ENCODE measurements around the gene CCDC172.

The CCDC172 gene

GRCh38 chr10:116395223-116395985 is 71.2 kb downstream of the CCDC172 start:
- Histone ChIP-seq H3K79me2 (ENCODE audit: insufficient read depth, low read length) (no peaks in the 10 kb centered on the region), H3K27me3 (ENCODE audit: insufficient read depth, low read length, poor library complexity, severe bottlenecking) (no peaks in the 10 kb centered on the region), H2AFZ (ENCODE audit: low read length) (no peak overlapping the region), H3K4me3 (ENCODE audit: low read length, poor library complexity, severe bottlenecking) (no peak overlapping the region), H4K20me1 (ENCODE audit: insufficient read depth, low read length, poor library complexity, severe bottlenecking) (no peaks in the 10 kb centered on the region), H3K9me3 (ENCODE audit: insufficient read depth, low read depth, low read length) (no peaks in the 10 kb centered on the region), H3K4me2 (ENCODE audit: low read depth, low read length, poor library complexity, severe bottlenecking) (no peak overlapping the region), H3K9me2 (replicated peaks; ENCODE audit: low read depth, low read length) (no peaks in the 10 kb centered on the region), H3K9ac (ENCODE audit: low read depth, low read length, poor library complexity, severe bottlenecking) (no peak overlapping the region), H3F3A (ENCODE audit: low read depth) (no peaks in the 10 kb centered on the region), H3K36me3 (ENCODE audit: insufficient read depth, low read length) (no peaks in the 10 kb centered on the region), H3K4me1 (ENCODE audit: insufficient read depth, low read length, poor library complexity, severe bottlenecking) (peaks cover 11% of the 10 kb centered on the region)
- no peak for TF ChIP-seq EZH2phosphoT487 (IDR thresholded peaks at IDR 0.05; ENCODE audit: borderline replicate concordance)
- TF ChIP-seq, protein P1, sequence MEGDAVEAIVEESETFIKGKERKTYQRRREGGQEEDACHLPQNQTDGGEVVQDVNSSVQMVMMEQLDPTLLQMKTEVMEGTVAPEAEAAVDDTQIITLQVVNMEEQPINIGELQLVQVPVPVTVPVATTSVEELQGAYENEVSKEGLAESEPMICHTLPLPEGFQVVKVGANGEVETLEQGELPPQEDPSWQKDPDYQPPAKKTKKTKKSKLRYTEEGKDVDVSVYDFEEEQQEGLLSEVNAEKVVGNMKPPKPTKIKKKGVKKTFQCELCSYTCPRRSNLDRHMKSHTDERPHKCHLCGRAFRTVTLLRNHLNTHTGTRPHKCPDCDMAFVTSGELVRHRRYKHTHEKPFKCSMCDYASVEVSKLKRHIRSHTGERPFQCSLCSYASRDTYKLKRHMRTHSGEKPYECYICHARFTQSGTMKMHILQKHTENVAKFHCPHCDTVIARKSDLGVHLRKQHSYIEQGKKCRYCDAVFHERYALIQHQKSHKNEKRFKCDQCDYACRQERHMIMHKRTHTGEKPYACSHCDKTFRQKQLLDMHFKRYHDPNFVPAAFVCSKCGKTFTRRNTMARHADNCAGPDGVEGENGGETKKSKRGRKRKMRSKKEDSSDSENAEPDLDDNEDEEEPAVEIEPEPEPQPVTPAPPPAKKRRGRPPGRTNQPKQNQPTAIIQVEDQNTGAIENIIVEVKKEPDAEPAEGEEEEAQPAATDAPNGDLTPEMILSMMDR (conservative IDR thresholded peaks at IDR 0.05; ENCODE audit: low read length), result no peak

DNA sequence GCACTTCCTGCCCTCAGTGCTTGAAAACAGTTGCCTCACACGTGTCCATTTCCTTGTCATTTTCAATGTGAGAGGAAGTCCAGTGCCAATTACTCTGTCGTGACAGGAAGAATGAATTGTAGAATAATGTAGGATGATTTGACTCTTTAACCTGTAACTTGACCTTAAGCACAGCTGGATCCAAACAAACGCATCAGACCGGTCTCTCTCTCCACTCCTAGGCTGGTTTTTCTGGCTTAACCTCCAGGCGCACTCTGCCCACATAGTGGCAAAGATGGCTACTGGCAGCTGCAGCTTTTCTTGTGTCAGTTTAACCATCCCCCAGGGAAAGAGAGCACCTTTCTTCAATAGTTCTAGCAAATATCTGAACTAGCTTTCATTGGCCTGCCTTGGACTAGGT is 74.0 kb downstream of the CCDC172 start:
- Histone ChIP-seq H3K36me3 (ENCODE audit: insufficient read depth, low read length) (no peaks in the 10 kb centered on the region), H3K4me1 (ENCODE audit: insufficient read depth, low read length, poor library complexity, severe bottlenecking) (peaks cover 11% of the 10 kb centered on the region), H3K4me2 (ENCODE audit: low read depth, low read length, poor library complexity, severe bottlenecking) (peak overlapping the region; percentile 9), H3K9me2 (replicated peaks; ENCODE audit: low read depth, low read length) (no peaks in the 10 kb centered on the region), H3F3A (ENCODE audit: low read depth) (no peaks in the 10 kb centered on the region), H4K20me1 (ENCODE audit: insufficient read depth, low read length, poor library complexity, severe bottlenecking) (no peaks in the 10 kb centered on the region), H3K79me2 (ENCODE audit: insufficient read depth, low read length) (no peaks in the 10 kb centered on the region), H2AFZ (ENCODE audit: low read length) (peak overlapping the region; percentile 68), H3K27me3 (ENCODE audit: insufficient read depth, low read length, poor library complexity, severe bottlenecking) (no peaks in the 10 kb centered on the region), H3K9me3 (ENCODE audit: insufficient read depth, low read depth, low read length) (no peaks in the 10 kb centered on the region), H3K4me3 (ENCODE audit: low read length, poor library complexity, severe bottlenecking) (no peak overlapping the region), H3K9ac (ENCODE audit: low read depth, low read length, poor library complexity, severe bottlenecking) (no peak overlapping the region)
- no peak for TF ChIP-seq EZH2phosphoT487 (IDR thresholded peaks at IDR 0.05; ENCODE audit: borderline replicate concordance)
- TF ChIP-seq, protein P1 (conservative IDR thresholded peaks at IDR 0.05; ENCODE audit: low read length), result no peak

- no peaks in the 10 kb centered on the region for H4K20me1 ChIP-seq (ENCODE audit: insufficient read depth, low read length, poor library complexity, severe bottlenecking)
- H3K79me2 ChIP-seq (ENCODE audit: insufficient read depth, low read length), result no peaks in the 10 kb centered on the region
- no peak overlapping the region for H2AFZ ChIP-seq (ENCODE audit: low read length)
- H3K9me2 ChIP-seq (replicated peaks; ENCODE audit: low read depth, low read length), result no peaks in the 10 kb centered on the region
- H3K36me3 ChIP-seq (ENCODE audit: insufficient read depth, low read length), result no peaks in the 10 kb centered on the region
- no peak overlapping the region for H3K4me3 ChIP-seq (ENCODE audit: low read length, poor library complexity, severe bottlenecking)
- H3K9me3 ChIP-seq (ENCODE audit: insufficient read depth, low read depth, low read length), result no peaks in the 10 kb centered on the region
- no peak overlapping the region for H3K4me2 ChIP-seq (ENCODE audit: low read depth, low read length, poor library complexity, severe bottlenecking)
- H3K9ac ChIP-seq (ENCODE audit: low read depth, low read length, poor library complexity, severe bottlenecking), result no peak overlapping the region
- H3K27me3 ChIP-seq (ENCODE audit: insufficient read depth, low read length, poor library complexity, severe bottlenecking), result no peaks in the 10 kb centered on the region
- TF ChIP-seq EZH2phosphoT487 (IDR thresholded peaks at IDR 0.05; ENCODE audit: borderline replicate concordance), result no peak
- TF ChIP-seq, protein P1 (conservative IDR thresholded peaks at IDR 0.05; ENCODE audit: low read length), result no peak
- H3K4me1 ChIP-seq (ENCODE audit: insufficient read depth, low read length, poor library complexity, severe bottlenecking), result peaks cover 7% of the 10 kb centered on the region
- H3F3A ChIP-seq (ENCODE audit: low read depth), result no peaks in the 10 kb centered on the region
Measured at GRCh38 chr10:116402858-116403257, 78.6 kb downstream of the CCDC172 start.
